NT2/D1 (cell line): Measurements from ENCODE around the gene OTOL1.

Experiments
- SUZ12 ChIP-seq: IDR thresholded peaks from 2 replicates; pipeline ENCODE4 v1.6.1; 2011; ENCODE audit not compliant: insufficient read length, insufficient read depth; ENCODE audit errors: extremely low read depth
- ZNF274 ChIP-seq: IDR thresholded peaks from 2 replicates; pipeline ENCODE4 v1.6.1; 2011; ENCODE audit warnings: mild to moderate bottlenecking, low read depth, low read length

DNA sequence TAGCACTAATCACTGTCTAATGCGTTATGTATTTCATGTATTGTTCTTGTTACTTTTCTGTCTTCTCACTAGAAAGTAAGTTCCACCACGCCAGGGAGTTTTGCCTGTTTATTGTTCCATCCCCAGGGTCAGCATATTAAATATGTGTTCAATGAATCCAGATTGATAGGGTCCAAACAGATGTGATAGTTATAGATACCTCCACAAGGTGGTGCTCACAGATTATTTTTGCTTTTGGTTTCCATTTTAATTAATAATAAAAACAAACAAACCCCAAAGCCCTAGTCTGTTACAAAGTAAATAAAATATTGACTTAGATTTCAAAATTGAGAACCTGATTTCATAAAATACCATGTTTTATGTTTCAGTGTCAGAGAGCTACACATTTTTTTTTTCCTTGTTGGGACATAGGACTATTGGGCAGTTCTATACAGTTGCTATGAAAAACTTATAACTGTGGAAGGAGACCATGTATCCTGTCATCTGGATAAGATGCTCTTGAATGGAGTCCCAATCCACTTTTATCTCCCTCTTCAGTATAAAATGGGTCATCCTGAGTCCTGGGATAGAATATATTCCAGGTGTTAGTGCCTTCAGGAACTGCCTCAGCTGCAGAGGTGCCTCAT lies 12.4 kb downstream of the OTOL1 start:
- TF ChIP-seq SUZ12 (no peak), ZNF274 (no peak)
